ENCODE measurements around the gene PTDSS2. TPM values are rescaled to one million over a fixed set of nuclear protein-coding genes. Genes with fewer than 3 reads are reported as not detected.

The PTDSS2 gene
- total and polyA plus RNA-seq, 9 of the 15 experiments (the other 6 are each of a cell fraction or from before 2014, with no cell fraction given), result 0.45 to 53.9 (median 17.2) TPM

- DNase-seq (ENCODE audit: extremely low read depth in 1 of 4, low spot score in 3 of 4) (no peak), FAIRE-seq (no peak), ATAC-seq (no peak)
- Histone ChIP-seq H3K36me3 (ENCODE audit: control insufficient read depth, insufficient read depth, low read length) (peaks cover 12% of the 10 kb centered on the region; the same call in 1 of the 3 replicates), H3K27ac (ENCODE audit: extremely low read depth, low read depth, low read length) (no peak overlapping the region), H3K4me2 (ENCODE audit: insufficient read depth, low read length) (no peak overlapping the region), H3K9me1 (ENCODE audit: control insufficient read depth, insufficient read depth, low read length) (no peaks in the 10 kb centered on the region), H2AFZ (ENCODE audit: low read depth, low read length) (no peak overlapping the region), H3K79me2 (ENCODE audit: control insufficient read depth, insufficient read depth, low read length) (peaks cover 11% of the 10 kb centered on the region; the same call in 2 of the 3 replicates), H3K9ac (ENCODE audit: insufficient read depth in 1 of 2, low read depth in 2 of 2, low read length in 2 of 2) (peak overlapping the region in 1 of 2 experiments; percentile 74; a peak in 2 of 4 replicates), H3K9me3 (replicated peaks; ENCODE audit: control insufficient read depth, insufficient read depth, low read depth, low read length) (no peaks in the 10 kb centered on the region), H3K4me3 (no peak overlapping the region), H3K4me1 (replicated peaks in 1 of 2; ENCODE audit: control insufficient read depth in 2 of 2, insufficient read depth in 2 of 2, low read length in 2 of 2) (peaks cover 6 to 64% of the 10 kb centered on the region in 2 experiments; a peak in 4 of 5 replicates), H4K20me1 (replicated peaks; ENCODE audit: control insufficient read depth, insufficient read depth, low read length) (no peaks in the 10 kb centered on the region), H3K27me3 (ENCODE audit: control insufficient read depth in 2 of 2, insufficient read depth in 2 of 2, low read length in 2 of 2) (no peaks in the 10 kb centered on the region)
- no TSS peak for BruUV-seq (replicated peaks)
- intact Hi-C loops (cut with micrococcal nuclease) (no loop called here), in situ Hi-C loops (cut with MboI) (no loop called here)
- TF ChIP-seq ZNF318 (IDR thresholded peaks at IDR 0.05; ENCODE audit: borderline replicate concordance in 1 of 2, low read depth in 1 of 2) (no peak), POLR2G (IDR thresholded peaks at IDR 0.05; ENCODE audit: low read depth, low read length) (peak; percentile 22; the same call in 1 of the 2 replicates), MCM7 (IDR thresholded peaks at IDR 0.05) (no peak), ETV1 (tag; conservative IDR thresholded peaks at IDR 0.05; ENCODE audit: low read depth) (no peak)
- TF ChIP-seq, protein P1, sequence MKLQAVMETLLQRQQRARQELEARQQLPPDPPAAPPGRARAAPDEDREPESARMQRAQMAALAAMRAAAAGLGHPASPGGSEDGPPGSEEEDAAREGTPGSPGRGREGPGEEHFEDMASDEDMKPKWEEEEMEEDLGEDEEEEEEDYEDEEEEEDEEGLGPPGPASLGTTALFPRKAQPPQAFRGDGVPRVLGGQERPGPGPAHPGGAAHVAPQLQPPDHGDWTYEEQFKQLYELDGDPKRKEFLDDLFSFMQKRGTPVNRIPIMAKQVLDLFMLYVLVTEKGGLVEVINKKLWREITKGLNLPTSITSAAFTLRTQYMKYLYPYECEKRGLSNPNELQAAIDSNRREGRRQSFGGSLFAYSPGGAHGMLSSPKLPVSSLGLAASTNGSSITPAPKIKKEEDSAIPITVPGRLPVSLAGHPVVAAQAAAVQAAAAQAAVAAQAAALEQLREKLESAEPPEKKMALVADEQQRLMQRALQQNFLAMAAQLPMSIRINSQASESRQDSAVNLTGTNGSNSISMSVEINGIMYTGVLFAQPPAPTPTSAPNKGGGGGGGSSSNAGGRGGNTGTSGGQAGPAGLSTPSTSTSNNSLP (IDR thresholded peaks at IDR 0.05; ENCODE audit: borderline replicate concordance, low read depth, low read length), result no peak
- ChIA-PET CTCF (ENCODE audit: low intra/inter-chr PET ratio) (no interaction called here), POLR2A (interaction anchor here (0.6 kb wide), 1 partner anchor 97 kb away, joined by 3 read pairs; the partner anchor contains the start of gene RNH1)
- 42% methylated on average over 14 of the region's 18 CpGs for WGBS (ENCODE audit: insufficient coverage, low coverage, missing lambda C conversion rate)
These were observed 40.2 kb upstream of the PTDSS2 start for GRCh38 chr11:409600-410483.
